Measurements from ENCODE around the gene YES1.

DNA sequence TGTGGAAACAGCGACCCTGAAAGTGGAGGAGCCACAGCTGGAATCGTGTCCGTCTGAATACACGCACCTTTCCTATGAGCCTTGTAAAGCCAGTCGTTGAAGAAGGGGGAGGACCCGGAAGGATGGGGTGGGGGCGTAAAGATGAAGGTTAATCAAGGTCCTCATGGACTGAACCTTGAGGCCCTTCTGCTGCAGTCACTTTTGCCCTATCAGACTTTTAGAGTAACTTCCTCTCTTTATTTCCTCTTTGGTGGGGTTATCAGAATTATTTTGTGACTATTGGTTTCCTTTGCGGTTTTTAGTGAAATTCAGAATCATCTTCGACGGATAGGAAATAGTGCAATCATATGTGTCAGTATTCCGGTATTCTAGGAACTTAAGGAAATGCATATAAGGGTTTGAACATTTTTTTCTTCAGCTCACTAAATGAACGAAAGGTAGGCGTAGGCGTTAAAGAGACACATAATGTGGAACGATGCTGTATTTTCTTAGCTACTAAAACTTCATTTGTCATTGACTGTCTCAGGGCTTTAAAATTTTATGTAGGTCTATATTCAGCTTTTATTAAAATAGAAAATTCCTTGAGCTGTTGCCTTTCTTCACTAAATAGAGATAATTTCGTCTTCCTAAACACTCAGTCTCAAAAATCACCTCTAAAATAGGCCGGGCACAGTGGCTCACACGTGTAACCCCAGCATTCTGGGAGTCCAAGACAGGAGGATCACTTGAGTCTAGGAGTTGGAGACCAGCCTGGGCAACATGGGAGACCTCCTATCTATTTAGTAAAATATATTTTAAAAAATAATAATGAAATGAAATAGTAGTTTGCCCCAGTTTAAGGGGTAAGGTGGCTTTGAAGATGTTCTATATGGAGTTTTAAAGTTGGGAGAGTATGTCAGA is 1.4 kb upstream of the YES1 start:
- TF ChIP-seq POLR2A (IDR thresholded peaks at IDR 0.05) (no peak), CTCF (IDR thresholded peaks at IDR 0.05) (no peak), POLR2AphosphoS5 (IDR thresholded peaks at IDR 0.05) (no peak), EP300 (IDR thresholded peaks at IDR 0.05; ENCODE audit: low read depth) (no peak)

Measured in transverse colon (tissue), 4 donors.